Measurements from ENCODE around the gene TPP2. TPM values are rescaled to one million over a fixed set of nuclear protein-coding genes. Genes with fewer than 3 reads are reported as not detected.

The TPP2 gene
- total RNA-seq, 1 donor from 2014 or later: 43.4 TPM

- no peak for DNase-seq
- Histone ChIP-seq H3K36me3 (no peaks in the 10 kb centered on the region), H3K9me3 (no peaks in the 10 kb centered on the region), H3K4me1 (no peaks in the 10 kb centered on the region), H3K27me3 (no peaks in the 10 kb centered on the region), H3K4me3 (no peak overlapping the region), H3K27ac (no peak overlapping the region)
- ATAC-seq: no peak
- intact Hi-C loops (cut with DNase I): no loop called here
- TF ChIP-seq CTCF (IDR thresholded peaks at IDR 0.05): no peak
These were observed 103.6 kb downstream of the TPP2 start for GRCh38 chr13:102700088-102701031.

DNA sequence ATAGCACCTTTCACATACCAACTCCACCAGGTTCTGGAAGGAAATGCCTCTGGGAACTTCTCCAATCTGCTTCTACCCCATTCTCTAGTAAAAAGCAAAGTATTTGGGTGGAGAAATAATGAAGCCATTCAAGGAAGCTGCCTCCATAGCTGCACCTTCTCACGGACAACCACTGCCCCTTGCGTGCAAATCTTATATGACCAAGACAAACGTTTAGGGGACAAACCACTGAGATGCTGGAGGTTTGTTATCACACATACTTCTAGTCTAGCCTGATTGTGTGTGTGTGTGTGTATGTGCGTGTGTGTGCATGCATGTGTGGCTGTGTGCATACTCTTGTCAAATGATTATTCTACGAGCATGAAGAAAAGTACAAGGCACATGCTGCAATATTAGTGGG is 104.5 kb downstream of the TPP2 start:
- no peaks in the 10 kb centered on the region for H3K9me3 ChIP-seq
- DNase-seq: no peak
- TF ChIP-seq CTCF (IDR thresholded peaks at IDR 0.05): no peak
- H3K4me1 ChIP-seq: no peaks in the 10 kb centered on the region
- H3K36me3 ChIP-seq: no peaks in the 10 kb centered on the region
- no peaks in the 10 kb centered on the region for H3K27me3 ChIP-seq
- intact Hi-C loops (cut with DNase I): no loop called here
- H3K4me3 ChIP-seq: no peak overlapping the region
- no peak for ATAC-seq
- H3K27ac ChIP-seq: no peak overlapping the region

GRCh38 chr13:102702965-102703725 is 106.4 kb downstream of the TPP2 start:
- H3K27me3 ChIP-seq: no peaks in the 10 kb centered on the region
- no peak for ATAC-seq
- TF ChIP-seq CTCF (IDR thresholded peaks at IDR 0.05): no peak

DNA sequence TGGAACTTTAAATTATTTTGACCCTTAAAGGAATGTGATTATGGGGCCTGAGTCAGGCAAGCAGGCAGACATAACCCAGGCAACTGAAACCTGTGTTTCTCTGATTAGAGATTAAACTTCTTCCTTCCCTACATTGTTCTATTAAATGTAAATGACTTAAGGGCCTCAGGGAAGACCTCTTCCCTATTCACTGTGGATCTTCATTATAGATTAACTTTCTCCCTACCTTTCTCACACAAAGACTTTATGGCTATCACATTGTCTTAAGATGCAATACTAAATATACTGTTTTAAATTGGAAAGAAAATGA is 106.9 kb downstream of the TPP2 start:
- no peaks in the 10 kb centered on the region for H3K9me3 ChIP-seq
- intact Hi-C loops (cut with DNase I): no loop called here
- no peaks in the 10 kb centered on the region for H3K36me3 ChIP-seq
- DNase-seq: no peak
- no peaks in the 10 kb centered on the region for H3K27me3 ChIP-seq
- no peak overlapping the region for H3K27ac ChIP-seq
- no peak for ATAC-seq
- no peaks in the 10 kb centered on the region for H3K4me1 ChIP-seq
- no peak overlapping the region for H3K4me3 ChIP-seq
- TF ChIP-seq CTCF (IDR thresholded peaks at IDR 0.05): no peak

More at GRCh38 chr13:102702965-102703725, 106.4 kb downstream of the TPP2 start:
- intact Hi-C loops (cut with DNase I): no loop called here
- Histone ChIP-seq H3K4me3 (no peak overlapping the region), H3K4me1 (no peaks in the 10 kb centered on the region), H3K9me3 (no peaks in the 10 kb centered on the region), H3K27ac (no peak overlapping the region), H3K36me3 (no peaks in the 10 kb centered on the region)
- DNase-seq: no peak

- Histone ChIP-seq H3K27ac (no peak overlapping the region), H3K36me3 (no peaks in the 10 kb centered on the region), H3K4me1 (no peaks in the 10 kb centered on the region), H3K9me3 (no peaks in the 10 kb centered on the region), H3K27me3 (no peaks in the 10 kb centered on the region), H3K4me3 (no peak overlapping the region)
- TF ChIP-seq CTCF (IDR thresholded peaks at IDR 0.05): no peak
- no peak for ATAC-seq
- intact Hi-C loops (cut with DNase I): no loop called here
- no peak for DNase-seq
These were observed 107.7 kb downstream of the TPP2 start for GRCh38 chr13:102704238-102705058.

All from upper lobe of right lung (tissue), 1 donor.